Kidney (tissue), 14 donors: ENCODE measurements around the gene WSCD2. TPM values are rescaled to one million over a fixed set of nuclear protein-coding genes. Genes with fewer than 3 reads are reported as not detected.

Source experiments
- DNase-seq, 5 donors: peaks; one replicate each; pipeline ENCODE4 v3.0.0-alpha.2; 2013 to 2020
- FAIRE-seq: peaks from 2 replicates; lab custom pipeline; 2012; peaks lifted over from hg19 to GRCh38; lab: Jason Lieb, UNC
- H3K27ac ChIP-seq, 2 donors: one replicate each; pipeline ENCODE4 v1.7.0; 2013; ENCODE audit warnings: low read depth in 2 of 2, low read length in 2 of 2, inconsistent platforms in 1 of 2
- H3K27me3 ChIP-seq: one replicate; pipeline ENCODE4 v1.7.1; 2013; ENCODE audit warnings: low read length, inconsistent platforms; ENCODE audit not compliant: control insufficient read depth, insufficient read depth
- H3K36me3 ChIP-seq, 3 donors: one replicate each; pipeline versions ENCODE4 v1.7.0 to v1.7.1; 2013; ENCODE audit warnings: low read length in 3 of 3, control low read depth in 1 of 3, inconsistent platforms in 1 of 3; ENCODE audit not compliant: insufficient read depth in 3 of 3, control insufficient read depth in 2 of 3
- H3K4me1 ChIP-seq, 3 donors: one replicate each; pipeline versions ENCODE4 v1.7.0 to v1.7.1; 2013; ENCODE audit warnings: low read length in 3 of 3, inconsistent platforms in 1 of 3, low read depth in 1 of 3; ENCODE audit not compliant: control insufficient read depth in 2 of 3, insufficient read depth in 2 of 3
- H3K4me3 ChIP-seq, 3 donors: one replicate each; pipeline versions ENCODE4 v1.7.0 to v1.8.1; 2013; ENCODE audit warnings: low read length in 3 of 3, control low read depth in 1 of 3, inconsistent platforms in 1 of 3
- H3K9ac ChIP-seq, 3 donors: one replicate each; pipeline versions ENCODE4 v1.7.0 to v1.7.1; 2013; ENCODE audit warnings: low read length in 3 of 3, control low read depth in 1 of 3, inconsistent platforms in 1 of 3
- H3K9me3 ChIP-seq, 3 donors: one replicate each; pipeline versions ENCODE4 v1.7.0 to v1.7.1; 2013; ENCODE audit warnings: low read length in 3 of 3, control low read depth in 1 of 3, inconsistent platforms in 1 of 3; ENCODE audit not compliant: control insufficient read depth in 2 of 3, insufficient read depth in 1 of 3
- CTCF ChIP-seq: IDR thresholded peaks from 3 replicates; pipeline ENCODE4 v1.5.1; 2012; ENCODE audit warnings: mild to moderate bottlenecking, moderate library complexity, borderline replicate concordance; ENCODE audit not compliant: insufficient read depth; ENCODE audit errors: extremely low read depth
- intact Hi-C: fragments of 100-400 bp; cut with DNase I; formaldehyde crosslinking; loops from one replicate; pipeline ENCODE4 v1.11.1; 2022
- polyA plus RNA-seq: library from polyadenylated mRNA; stranded (reverse); fragments of 350-450 nt; fragmentation: Illumina TruSeq; extraction: RNeasy Lipid Tissue Mini Kit (QIAGEN cat#74804); gene quantifications from one replicate; pipeline ENCODE4 v1.2.3, GENCODE V29; 2014; ENCODE audit warnings: low read depth, low replicate concordance; ENCODE audit not compliant: insufficient read depth
- total RNA-seq: library from RNA; stranded (reverse); fragmentation: NEBNext Ultra II Directional; extraction: Animal tissue kit (Norgen Biotek cat#: 25700); gene quantifications from one replicate; pipeline ENCODE4 v1.2.1, GENCODE V29; 2021
- donor health status: control.
- donor health status: control.
- donor health status: control.
- donor health status: control.
- donor health status: control.
- donor health status: DM: yes; HTN: yes; CAD: no.
- donor health status: Normal renal cell carcinoma (clear cell type).

WSCD2 gene
- total and polyA plus RNA-seq, 2 donors from 2014 or later: 1.6 to 2.0 TPM

- Histone ChIP-seq H3K27me3 (no peaks in the 10 kb centered on the region), H3K9ac (no peak overlapping the region), H3K4me1 (no peaks in the 10 kb centered on the region), H3K9me3 (no peaks in the 10 kb centered on the region), H3K36me3 (no peaks in the 10 kb centered on the region), H3K27ac (no peak overlapping the region), H3K4me3 (no peak overlapping the region)
- intact Hi-C loops: no loop called here
- DNase-seq (peak in 4 of 5 donors; percentile 17 to 54 (median 38)), FAIRE-seq (no peak)
- no peak for TF ChIP-seq CTCF
Measured at GRCh38 chr12:108240027-108240785, 111.1 kb downstream of the WSCD2 start.

- no peak overlapping the region for H3K27ac ChIP-seq
- TF ChIP-seq CTCF: no peak
- H3K9ac ChIP-seq: no peak overlapping the region
- FAIRE-seq (no peak), DNase-seq (no peak)
- intact Hi-C loops: no loop called here
- no peak overlapping the region for H3K4me3 ChIP-seq
- H3K36me3 ChIP-seq: no peaks in the 10 kb centered on the region
- H3K27me3 ChIP-seq: no peaks in the 10 kb centered on the region
- no peaks in the 10 kb centered on the region for H3K9me3 ChIP-seq
- H3K4me1 ChIP-seq: no peaks in the 10 kb centered on the region
Measured at GRCh38 chr12:108240928-108241327, 111.8 kb downstream of the WSCD2 start.

- FAIRE-seq (no peak), DNase-seq (peak in 2 of 5 donors; percentile 10 to 15)
- Histone ChIP-seq H3K27me3 (no peaks in the 10 kb centered on the region), H3K4me3 (no peak overlapping the region), H3K9ac (no peak overlapping the region), H3K27ac (no peak overlapping the region), H3K4me1 (no peaks in the 10 kb centered on the region), H3K9me3 (no peaks in the 10 kb centered on the region), H3K36me3 (no peaks in the 10 kb centered on the region)
- intact Hi-C loops: no loop called here
- TF ChIP-seq CTCF: no peak
Measured at GRCh38 chr12:108241986-108242703, 113.1 kb downstream of the WSCD2 start.
